DMS114 treated with DMSO at 0.1 percent for 48 hours (cell line): ENCODE results near the gene PSMD6.

ENCODE experiments used
- DNase-seq: peaks from one replicate; lab custom pipeline; 2025; ENCODE audit not compliant: unreplicated experiment; lab: John Stamatoyannopoulos, UW

Gene PSMD6

GRCh38 chr3:63961891-63962290 lies 61.4 kb downstream of the PSMD6 start:
- no peak for DNase-seq
